CD4-positive, alpha-beta T cell (primary cell): Measurements from ENCODE around the gene LILRB1. TPM values are rescaled to one million over a fixed set of nuclear protein-coding genes. Genes with fewer than 3 reads are reported as not detected.

Experiments used
- ATAC-seq: fragments of 200-7000 bp; cut with Tn5 transposase; one replicate; pipeline ENCODE4 v1.10.0; 2022; ENCODE audit warnings: mild to moderate bottlenecking; ENCODE audit not compliant: poor library complexity
- CTCF ChIA-PET: fragments of 350-600 bp; sonication (Branson Sonifier 250); formaldehyde crosslinking; loops from one replicate; lab custom pipeline; 2021; ENCODE audit warnings: antibody characterized with exemption, inconsistent platforms; lab: Charles Lee
- POLR2A ChIA-PET: fragments of 350-600 bp; sonication (Branson Sonifier 250); formaldehyde crosslinking; loops from one replicate; lab custom pipeline; 2021; ENCODE audit warnings: antibody characterized with exemption, inconsistent platforms; lab: Charles Lee
- DNase-seq, 14 experiments: peaks; one replicate each; pipeline ENCODE4 v3.0.0-alpha.2; 2013 to 2020; ENCODE audit warnings: mixed read lengths in 2 of 14
- H3K27ac ChIP-seq, 2 donors: one replicate each; pipeline versions ENCODE4 v1.5.1 to v1.7.0; 2013; ENCODE audit warnings: low read length in 2 of 2, low read depth in 1 of 2, mild to moderate bottlenecking in 1 of 2
- H3K27me3 ChIP-seq, 2 experiments: 1 replicate in 1 of 2; 2 replicates in 1 of 2; pipeline versions ENCODE4 v1.6.1 to v1.7.0; 2013; ENCODE audit warnings: low read length in 2 of 2, control low read depth in 1 of 2, mild to moderate bottlenecking in 1 of 2, moderate library complexity in 1 of 2; ENCODE audit not compliant: insufficient read depth in 2 of 2, control insufficient read depth in 1 of 2
- H3K36me3 ChIP-seq: one replicate; pipeline ENCODE4 v1.6.1; 2013; ENCODE audit warnings: low read length, control low read depth; ENCODE audit not compliant: insufficient read depth
- H3K4me1 ChIP-seq: one replicate; pipeline ENCODE4 v1.6.1; 2013; ENCODE audit warnings: low read length, control low read depth; ENCODE audit not compliant: insufficient read depth
- H3K4me3 ChIP-seq: one replicate; pipeline ENCODE4 v1.5.1; 2013; ENCODE audit warnings: mild to moderate bottlenecking, low read length, moderate library complexity
- H3K9me3 ChIP-seq, 2 experiments: 1 replicate in 1 of 2; 2 replicates in 1 of 2; pipeline versions ENCODE4 v1.6.1 to v1.7.0; 2013; ENCODE audit warnings: low read length in 2 of 2, mild to moderate bottlenecking in 2 of 2, control low read depth in 1 of 2, moderate library complexity in 1 of 2; ENCODE audit not compliant: control insufficient read depth in 1 of 2, insufficient read depth in 1 of 2
- H3K27ac Mint-ChIP-seq: one replicate; pipeline ENCODE4 v1.8.0; 2020; ENCODE audit warnings: mixed read lengths
- H3K27me3 Mint-ChIP-seq: one replicate; pipeline ENCODE4 v1.8.0; 2021; ENCODE audit warnings: mixed read lengths
- H3K36me3 Mint-ChIP-seq: one replicate; pipeline ENCODE4 v1.8.0; 2021; ENCODE audit warnings: low read depth, mixed read lengths
- H3K4me1 Mint-ChIP-seq: one replicate; pipeline ENCODE4 v1.8.0; 2021; ENCODE audit warnings: low read depth, mixed read lengths
- H3K4me3 Mint-ChIP-seq: one replicate; pipeline ENCODE4 v1.8.0; 2020; ENCODE audit warnings: mild to moderate bottlenecking, mixed read lengths
- H3K9me3 Mint-ChIP-seq: one replicate; pipeline ENCODE4 v1.8.0; 2020; ENCODE audit warnings: mixed read lengths
- intact Hi-C, 2 experiments: fragments of 100-400 bp; cut with DNase I in 1 of 2; cut with micrococcal nuclease in 1 of 2; formaldehyde crosslinking; loops; one replicate each; pipeline versions ENCODE4 v1.15.1 to v1.9.0; 2023 to 2025; cut with DNase I, micrococcal nuclease
- total RNA-seq, 174 experiments: library from RNA in 2 of 174; stranded (reverse) in 2 of 174; gene quantifications; one replicate each; pipeline ENCODE4 v1.2.3 and lab custom pipeline; 2021 to 2026
- TF ChIP-seq, protein P1 (sequence below): fragments of 200-600 bp; IDR thresholded peaks from one replicate; pipeline ENCODE4 v1.8.0; 2022; ENCODE audit warnings: antibody characterized with exemption, mild to moderate bottlenecking

Gene LILRB1
- total RNA-seq, 2 experiments from 2014 or later = 0.22 to 0.38 TPM

DNA sequence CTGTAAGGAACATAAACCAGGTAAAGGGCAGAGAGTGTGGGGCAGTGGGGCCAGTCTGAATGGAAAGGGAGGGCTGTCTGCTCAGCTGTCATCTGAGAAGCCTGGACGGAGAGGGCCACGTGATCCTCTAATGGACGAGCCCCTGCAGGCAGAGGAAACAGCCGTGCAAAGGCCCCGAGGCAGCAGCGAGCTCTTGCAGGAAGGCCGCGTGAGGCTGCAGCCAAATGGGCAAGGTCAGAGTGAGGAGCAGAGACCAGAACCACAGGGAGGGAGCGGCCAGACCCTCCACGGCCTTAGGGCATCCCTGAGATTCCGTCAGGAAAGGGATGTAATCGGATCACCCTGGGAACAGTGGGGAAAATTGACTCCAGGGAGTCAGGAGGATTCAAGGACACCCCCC, 36.9 kb downstream of the LILRB1 start:
- no peak for ATAC-seq
- Histone ChIP-seq H3K27ac (no peak overlapping the region), H3K36me3 (no peaks in the 10 kb centered on the region), H3K4me1 (no peaks in the 10 kb centered on the region), H3K27me3 (peaks cover 21 to 22% of the 10 kb centered on the region in 2 experiments), H3K4me3 (no peak overlapping the region), H3K9me3 (peaks cover 13 to 42% of the 10 kb centered on the region in 2 experiments)
- DNase-seq = no peak
- H3K9me3 Mint-ChIP-seq = peaks cover 13% of the 10 kb centered on the region
- no peaks in the 10 kb centered on the region for H3K4me1 Mint-ChIP-seq
- H3K27me3 Mint-ChIP-seq = peaks cover 20% of the 10 kb centered on the region
- H3K4me3 Mint-ChIP-seq = no peak overlapping the region
- H3K36me3 Mint-ChIP-seq = no peaks in the 10 kb centered on the region
- intact Hi-C loops = no loop called here
- TF ChIP-seq, protein P1, sequence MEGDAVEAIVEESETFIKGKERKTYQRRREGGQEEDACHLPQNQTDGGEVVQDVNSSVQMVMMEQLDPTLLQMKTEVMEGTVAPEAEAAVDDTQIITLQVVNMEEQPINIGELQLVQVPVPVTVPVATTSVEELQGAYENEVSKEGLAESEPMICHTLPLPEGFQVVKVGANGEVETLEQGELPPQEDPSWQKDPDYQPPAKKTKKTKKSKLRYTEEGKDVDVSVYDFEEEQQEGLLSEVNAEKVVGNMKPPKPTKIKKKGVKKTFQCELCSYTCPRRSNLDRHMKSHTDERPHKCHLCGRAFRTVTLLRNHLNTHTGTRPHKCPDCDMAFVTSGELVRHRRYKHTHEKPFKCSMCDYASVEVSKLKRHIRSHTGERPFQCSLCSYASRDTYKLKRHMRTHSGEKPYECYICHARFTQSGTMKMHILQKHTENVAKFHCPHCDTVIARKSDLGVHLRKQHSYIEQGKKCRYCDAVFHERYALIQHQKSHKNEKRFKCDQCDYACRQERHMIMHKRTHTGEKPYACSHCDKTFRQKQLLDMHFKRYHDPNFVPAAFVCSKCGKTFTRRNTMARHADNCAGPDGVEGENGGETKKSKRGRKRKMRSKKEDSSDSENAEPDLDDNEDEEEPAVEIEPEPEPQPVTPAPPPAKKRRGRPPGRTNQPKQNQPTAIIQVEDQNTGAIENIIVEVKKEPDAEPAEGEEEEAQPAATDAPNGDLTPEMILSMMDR = no peak
- ChIA-PET POLR2A (no interaction called here), CTCF (no interaction called here)
- no peak overlapping the region for H3K27ac Mint-ChIP-seq

DNA sequence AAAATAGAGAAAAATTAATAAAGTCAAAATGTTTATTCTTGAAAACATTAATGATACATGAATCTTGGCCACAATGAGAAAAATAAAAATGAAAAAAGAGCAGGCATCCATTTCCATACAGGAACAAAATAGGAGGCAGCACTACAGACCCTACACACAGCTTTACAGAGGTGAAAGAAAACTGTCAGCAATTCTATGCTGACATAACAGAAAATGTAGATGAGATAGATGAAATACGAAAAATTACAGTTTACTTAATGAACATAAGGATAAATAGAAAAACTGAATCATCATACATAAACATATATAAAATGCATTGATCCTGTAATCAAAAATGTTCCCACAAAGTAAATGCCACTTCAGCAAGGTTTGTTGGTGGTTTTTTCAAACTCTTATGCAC, 38.1 kb downstream of the LILRB1 start:
- no peak for ATAC-seq
- intact Hi-C loops = no loop called here
- H3K4me1 Mint-ChIP-seq = no peaks in the 10 kb centered on the region
- Histone ChIP-seq H3K4me3 (no peak overlapping the region), H3K27me3 (peaks cover 19 to 23% of the 10 kb centered on the region in 2 experiments), H3K36me3 (no peaks in the 10 kb centered on the region), H3K27ac (no peak overlapping the region), H3K9me3 (peaks cover 13 to 42% of the 10 kb centered on the region in 2 experiments), H3K4me1 (no peaks in the 10 kb centered on the region)
- no peak overlapping the region for H3K4me3 Mint-ChIP-seq
- H3K9me3 Mint-ChIP-seq = peaks cover 13% of the 10 kb centered on the region
- DNase-seq = no peak
- ChIA-PET POLR2A (no interaction called here), CTCF (no interaction called here)
- peaks cover 20% of the 10 kb centered on the region for H3K27me3 Mint-ChIP-seq
- H3K27ac Mint-ChIP-seq = no peak overlapping the region
- TF ChIP-seq, protein P1 = no peak
- H3K36me3 Mint-ChIP-seq = no peaks in the 10 kb centered on the region

DNA sequence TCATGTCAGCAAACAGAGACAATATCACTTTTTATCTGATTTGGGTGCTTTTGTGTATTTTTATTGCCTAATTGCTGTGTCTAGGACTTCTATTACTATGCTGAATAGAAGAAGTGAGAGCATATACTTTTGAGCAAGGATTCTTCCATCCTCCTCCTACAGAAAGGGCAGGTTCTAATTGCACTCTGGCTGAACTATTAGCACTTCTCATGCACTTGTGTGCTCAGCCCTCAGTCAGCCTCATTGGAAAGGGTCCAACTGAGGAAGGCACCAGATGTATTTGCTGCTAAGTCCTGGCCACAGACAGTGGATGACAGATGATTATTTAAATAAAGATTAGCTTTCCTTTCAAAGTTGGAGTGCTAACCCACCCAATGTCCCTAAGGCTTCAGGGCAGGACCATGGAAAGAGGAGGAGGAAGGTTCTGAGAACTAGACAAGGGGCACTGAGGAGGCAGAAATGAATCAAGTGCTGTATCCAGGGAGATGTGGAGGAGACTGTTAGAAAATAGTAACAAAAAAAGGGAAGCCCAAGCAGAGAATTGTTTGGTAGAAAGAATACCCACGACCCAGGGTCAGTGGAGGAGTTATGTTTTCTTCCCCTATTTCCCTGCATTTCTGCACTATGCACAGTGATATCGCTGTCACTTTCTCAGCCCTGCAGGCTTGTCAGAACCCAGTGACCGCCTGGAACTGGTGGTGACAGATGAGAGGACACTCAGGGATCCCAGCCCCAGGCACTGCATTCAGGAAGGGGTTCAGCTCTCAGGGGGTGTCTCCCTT, 40.5 kb downstream of the LILRB1 start:
- TF ChIP-seq, protein P1 = no peak
- H3K4me3 ChIP-seq = no peak overlapping the region
- H3K27ac ChIP-seq = no peak overlapping the region
- DNase-seq = no peak
- intact Hi-C loops = no loop called here
- no peak for ATAC-seq
- no peaks in the 10 kb centered on the region for H3K4me1 ChIP-seq
- Mint-ChIP-seq H3K27me3 (peaks cover 30% of the 10 kb centered on the region), H3K27ac (no peak overlapping the region), H3K36me3 (no peaks in the 10 kb centered on the region), H3K4me3 (no peak overlapping the region), H3K4me1 (no peaks in the 10 kb centered on the region), H3K9me3 (peaks cover 13% of the 10 kb centered on the region)
- no peaks in the 10 kb centered on the region for H3K36me3 ChIP-seq
- POLR2A ChIA-PET = no interaction called here
- CTCF ChIA-PET = no interaction called here
- H3K9me3 ChIP-seq = peaks cover 13 to 22% of the 10 kb centered on the region in 2 experiments
- H3K27me3 ChIP-seq = peaks cover 19 to 20% of the 10 kb centered on the region in 2 experiments
